ENCODE data around the gene XYLT1.

The XYLT1 gene

GRCh38 chr16:17397499-17397891 lies 73.3 kb downstream of the XYLT1 start:
- DNase-seq (ENCODE audit: low spot score), result peak; percentile 91

GRCh38 chr16:17396762-17397498 lies 73.8 kb downstream of the XYLT1 start:
- no peak for DNase-seq (ENCODE audit: low spot score)

GRCh38 chr16:17395849-17396480 lies 74.8 kb downstream of the XYLT1 start:
- DNase-seq (ENCODE audit: low spot score), result no peak

- no peak for DNase-seq (ENCODE audit: low spot score)
Observed at GRCh38 chr16:17392857-17393692, 77.7 kb downstream of the XYLT1 start.

GRCh38 chr16:17392127-17392856 lies 78.5 kb downstream of the XYLT1 start:
- no peak for DNase-seq (ENCODE audit: low spot score)

GRCh38 chr16:17391715-17392114 lies 79.0 kb downstream of the XYLT1 start:
- no peak for DNase-seq (ENCODE audit: low spot score)

- DNase-seq (ENCODE audit: low spot score), result no peak
Observed at GRCh38 chr16:17389384-17389783, 81.4 kb downstream of the XYLT1 start.

- no peak for DNase-seq (ENCODE audit: low spot score)
Observed at GRCh38 chr16:17387256-17387655, 83.5 kb downstream of the XYLT1 start.

GRCh38 chr16:17386229-17386628 lies 84.5 kb downstream of the XYLT1 start:
- DNase-seq (ENCODE audit: low spot score), result no peak

- DNase-seq (ENCODE audit: low spot score), result no peak
Observed at GRCh38 chr16:17384471-17384870, 86.3 kb downstream of the XYLT1 start.

GRCh38 chr16:17382949-17383863 lies 87.6 kb downstream of the XYLT1 start:
- no peak for DNase-seq (ENCODE audit: low spot score)

- no peak for DNase-seq (ENCODE audit: low spot score)
Observed at GRCh38 chr16:17382514-17382913, 88.2 kb downstream of the XYLT1 start.

GRCh38 chr16:17381784-17382183 lies 89.0 kb downstream of the XYLT1 start:
- no peak for DNase-seq (ENCODE audit: low spot score)

- DNase-seq (ENCODE audit: low spot score), result no peak
Observed at GRCh38 chr16:17380613-17381012, 90.1 kb downstream of the XYLT1 start.

- no peak for DNase-seq (ENCODE audit: low spot score)
Observed at GRCh38 chr16:17379121-17379571, 91.6 kb downstream of the XYLT1 start.

GRCh38 chr16:17377360-17378324 lies 93.1 kb downstream of the XYLT1 start:
- DNase-seq (ENCODE audit: low spot score), result peak; percentile 69

- DNase-seq (ENCODE audit: low spot score), result no peak
Observed at GRCh38 chr16:17375461-17376304, 95.1 kb downstream of the XYLT1 start.

GRCh38 chr16:17374668-17375255 lies 96.0 kb downstream of the XYLT1 start:
- DNase-seq (ENCODE audit: low spot score), result no peak
